Lung (tissue), 12 donors: ENCODE data around the gene ARL8B. TPM values are rescaled to one million over a fixed set of nuclear protein-coding genes. Genes with fewer than 3 reads are reported as not detected.

Source experiments
- ATAC-seq: fragments of 200-7000 bp; cut with Tn5 transposase; one replicate; pipeline ENCODE4 v1.9.1; 2020; ENCODE audit warnings: moderate number of reproducible peaks; ENCODE audit not compliant: insufficient read depth, low FRiP score
- DNase-seq, 3 donors: peaks; one replicate each; pipeline ENCODE4 v3.0.0-alpha.2; 2013 to 2017
- H3K27ac ChIP-seq, 2 donors: one replicate each; pipeline ENCODE4 v1.5.1; 2013; ENCODE audit warnings: mild to moderate bottlenecking in 2 of 2, moderate library complexity in 2 of 2, control low read depth in 1 of 2, inconsistent platforms in 1 of 2, low read depth in 1 of 2, low read length in 1 of 2
- H3K27me3 ChIP-seq, 3 donors: one replicate each; pipeline ENCODE4 v1.5.1; 2013; ENCODE audit warnings: low read length in 2 of 3; ENCODE audit not compliant: control insufficient read depth in 3 of 3, insufficient read depth in 3 of 3
- H3K36me3 ChIP-seq, 4 donors: one replicate each; pipeline ENCODE4 v1.5.1; 2013; ENCODE audit warnings: low read length in 4 of 4, mild to moderate bottlenecking in 1 of 4, moderate library complexity in 1 of 4; ENCODE audit not compliant: control insufficient read depth in 4 of 4, insufficient read depth in 4 of 4
- H3K4me1 ChIP-seq, 5 donors: one replicate each; pipeline ENCODE4 v1.5.1; 2013; ENCODE audit warnings: low read length in 5 of 5, mild to moderate bottlenecking in 2 of 5, moderate library complexity in 1 of 5; ENCODE audit not compliant: control insufficient read depth in 5 of 5, insufficient read depth in 5 of 5
- H3K4me3 ChIP-seq: one replicate; pipeline ENCODE4 v1.5.1; 2013; ENCODE audit warnings: mild to moderate bottlenecking, control low read depth, moderate library complexity
- H3K9ac ChIP-seq, 2 donors: one replicate each; pipeline ENCODE4 v1.5.1; 2013; ENCODE audit warnings: low read length in 2 of 2, control low read depth in 1 of 2; ENCODE audit not compliant: insufficient read depth in 1 of 2
- H3K9me3 ChIP-seq, 4 donors: one replicate each; pipeline ENCODE4 v1.5.1; 2013; ENCODE audit warnings: low read length in 3 of 4, mild to moderate bottlenecking in 1 of 4, moderate library complexity in 1 of 4; ENCODE audit not compliant: control insufficient read depth in 4 of 4, insufficient read depth in 3 of 4
- WGBS, 2 donors: extraction: QIAGEN DNeasy Blood & Tissue Kit; methylation state at CpG; one replicate each; pipeline ENCODE4 v1.1.7; 2013; 5-methylcytosine and 5-hydroxymethylcytosine counted together
- polyA plus RNA-seq, 2 donors: library from polyadenylated mRNA; stranded (reverse); fragments of 200-250 nt; gene quantifications; one replicate each; pipeline ENCODE4 v1.2.1, GENCODE V29; 2013
- total RNA-seq, 2 donors: library from RNA; depleted of rRNA in 1 of 2; stranded (reverse); fragments of >200 nt in 1 of 2; gene quantifications; one replicate each; pipeline ENCODE4 v1.2.1, GENCODE V29; 2014 to 2021
- TF ChIP-seq, protein P1 (sequence below): IDR thresholded peaks from 2 replicates; pipeline ENCODE4 v1.5.1; 2012; ENCODE audit warnings: mild to moderate bottlenecking; ENCODE audit errors: control extremely low read depth, extremely low read depth
- donor health status: control.
- donor health status: control.
- donor health status: Bipolar disorder and iron deficiency.
- donor health status: healthy.
- donor health status: DM: yes; HTN: yes; CAD: no.

ARL8B gene
- total and polyA plus RNA-seq, 4 donors = 58.9 to 108 (median 74.8) TPM

DNA sequence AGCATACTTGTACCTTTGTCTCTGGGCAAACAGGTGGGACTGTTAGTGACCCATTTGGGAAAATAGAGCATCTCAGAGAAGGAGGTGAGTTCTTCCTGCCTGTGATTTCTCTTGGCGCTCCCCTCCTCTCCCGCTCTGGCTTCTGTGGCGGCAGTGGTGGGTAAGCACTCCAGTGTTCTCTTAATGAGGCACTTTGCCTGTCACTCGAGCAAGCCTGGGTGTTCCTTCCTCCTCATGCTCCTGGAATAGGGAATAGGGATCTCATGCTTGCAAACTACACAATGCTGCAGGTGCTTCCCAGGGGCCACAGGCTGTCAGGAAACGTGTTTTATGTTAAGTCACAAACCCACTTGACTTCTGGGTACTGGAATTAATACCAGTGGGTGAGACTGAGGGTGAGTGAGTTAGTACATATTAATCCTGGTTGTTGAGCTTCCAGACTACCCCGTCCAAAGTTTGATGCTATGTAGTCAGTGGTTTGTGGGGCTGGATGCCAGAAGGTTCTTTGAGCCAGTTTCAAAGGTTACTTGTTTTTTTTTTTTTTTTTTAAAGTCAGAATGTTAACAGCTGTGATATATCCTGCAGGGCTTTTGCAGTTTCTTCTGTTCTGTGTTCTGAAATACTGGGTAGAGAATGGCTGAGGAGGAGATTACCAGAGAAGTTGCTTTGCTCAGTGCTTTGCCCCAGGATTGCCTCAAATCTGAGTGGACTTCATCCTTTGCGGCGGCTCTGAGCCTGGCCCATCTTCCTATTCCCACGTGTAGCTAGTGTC is 95.9 kb downstream of the ARL8B start:
- TF ChIP-seq, protein P1, sequence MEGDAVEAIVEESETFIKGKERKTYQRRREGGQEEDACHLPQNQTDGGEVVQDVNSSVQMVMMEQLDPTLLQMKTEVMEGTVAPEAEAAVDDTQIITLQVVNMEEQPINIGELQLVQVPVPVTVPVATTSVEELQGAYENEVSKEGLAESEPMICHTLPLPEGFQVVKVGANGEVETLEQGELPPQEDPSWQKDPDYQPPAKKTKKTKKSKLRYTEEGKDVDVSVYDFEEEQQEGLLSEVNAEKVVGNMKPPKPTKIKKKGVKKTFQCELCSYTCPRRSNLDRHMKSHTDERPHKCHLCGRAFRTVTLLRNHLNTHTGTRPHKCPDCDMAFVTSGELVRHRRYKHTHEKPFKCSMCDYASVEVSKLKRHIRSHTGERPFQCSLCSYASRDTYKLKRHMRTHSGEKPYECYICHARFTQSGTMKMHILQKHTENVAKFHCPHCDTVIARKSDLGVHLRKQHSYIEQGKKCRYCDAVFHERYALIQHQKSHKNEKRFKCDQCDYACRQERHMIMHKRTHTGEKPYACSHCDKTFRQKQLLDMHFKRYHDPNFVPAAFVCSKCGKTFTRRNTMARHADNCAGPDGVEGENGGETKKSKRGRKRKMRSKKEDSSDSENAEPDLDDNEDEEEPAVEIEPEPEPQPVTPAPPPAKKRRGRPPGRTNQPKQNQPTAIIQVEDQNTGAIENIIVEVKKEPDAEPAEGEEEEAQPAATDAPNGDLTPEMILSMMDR = no peak
- ATAC-seq (no peak), DNase-seq (peak; percentile 25 to 63 (median 58))
- Histone ChIP-seq H3K27me3 (no peaks in the 10 kb centered on the region), H3K4me1 (peaks cover 0 to 9% (median 4%) of the 10 kb centered on the region in 5 donors), H3K9ac (no peak overlapping the region), H3K27ac (peak overlapping the region in 1 of 2 donors; percentile 86), H3K36me3 (peaks cover 9 to 40% (median 28%) of the 10 kb centered on the region in 4 donors), H3K9me3 (no peaks in the 10 kb centered on the region), H3K4me3 (no peak overlapping the region)
- WGBS, 2 donors = 66 to 81% methylated on average over 9 of the region's 9 CpGs

DNA sequence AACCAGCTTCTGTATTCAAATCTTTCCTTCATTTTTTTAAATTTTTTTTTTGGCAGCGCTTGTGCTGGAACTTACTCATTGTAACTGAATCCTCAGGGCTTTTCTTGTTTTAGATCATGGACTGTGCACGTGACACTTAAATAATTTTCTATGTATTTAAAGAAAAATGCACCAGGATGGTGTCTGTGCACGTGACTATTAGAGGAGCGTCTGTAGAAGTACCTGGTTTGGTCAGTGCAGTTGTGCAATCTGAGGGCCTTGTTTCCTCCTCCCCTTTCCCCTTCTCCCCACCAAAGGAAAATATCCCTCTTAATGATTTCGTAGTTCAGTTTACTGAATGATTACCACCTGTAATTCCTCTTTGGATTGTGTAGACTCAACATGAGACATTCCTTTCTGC is 96.7 kb downstream of the ARL8B start:
- H3K9me3 ChIP-seq = no peaks in the 10 kb centered on the region
- TF ChIP-seq, protein P1 = no peak
- WGBS, 2 donors = 57% methylated on average over 5 of the region's 5 CpGs
- DNase-seq (no peak), ATAC-seq (no peak)
- no peak overlapping the region for H3K27ac ChIP-seq
- no peak overlapping the region for H3K4me3 ChIP-seq
- peaks cover 0 to 9% (median 4%) of the 10 kb centered on the region in 5 donors for H3K4me1 ChIP-seq
- H3K27me3 ChIP-seq = no peaks in the 10 kb centered on the region
- H3K36me3 ChIP-seq = peaks cover 4 to 37% (median 22%) of the 10 kb centered on the region in 4 donors
- H3K9ac ChIP-seq = no peak overlapping the region

DNA sequence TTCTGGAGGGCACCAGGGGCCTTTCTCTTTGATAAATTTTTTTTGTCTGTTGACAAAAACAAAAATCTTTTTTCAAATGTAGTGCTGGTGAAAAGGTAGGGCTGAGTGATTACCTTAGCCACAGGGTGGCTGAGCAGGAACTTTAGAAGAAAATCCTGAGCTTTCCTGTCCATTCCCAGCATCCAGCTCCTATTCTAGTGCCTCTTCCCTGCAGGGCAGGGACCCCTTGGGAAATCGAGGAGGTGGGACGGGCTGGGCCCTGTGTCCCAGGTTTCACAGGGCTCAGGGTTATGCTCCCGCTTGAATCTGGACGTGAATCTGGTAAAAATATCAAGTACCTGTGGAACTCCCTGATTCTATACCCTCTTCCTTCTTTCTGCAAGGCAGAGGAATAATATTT is 97.1 kb downstream of the ARL8B start:
- DNase-seq = no peak
- Histone ChIP-seq H3K9ac (no peak overlapping the region), H3K27ac (peak overlapping the region in 1 of 2 donors; percentile 67), H3K4me1 (peaks cover 0 to 9% (median 4%) of the 10 kb centered on the region in 5 donors), H3K36me3 (peaks cover 0 to 32% (median 19%) of the 10 kb centered on the region in 4 donors), H3K9me3 (no peaks in the 10 kb centered on the region), H3K27me3 (no peaks in the 10 kb centered on the region), H3K4me3 (no peak overlapping the region)
- ATAC-seq = no peak
- TF ChIP-seq, protein P1 = no peak
- 81 to 89% methylated on average over 4 of the region's 4 CpGs for WGBS, 2 donors
